ENCODE measurements around the gene CCDC12.

Gene CCDC12

GRCh38 chr3:46986782-46987310, 10.3 kb upstream of the CCDC12 start:
- no peak for TF ChIP-seq CTCF (IDR thresholded peaks at IDR 0.05)
- peaks cover 41% of the 10 kb centered on the region for H3K4me1 Mint-ChIP-seq
- no peak for DNase-seq
- no peak overlapping the region for H3K4me3 Mint-ChIP-seq
- peaks cover 4% of the 10 kb centered on the region for H3K27me3 Mint-ChIP-seq (ENCODE audit: low read depth, poor library complexity)
- H3K9me3 Mint-ChIP-seq: no peaks in the 10 kb centered on the region
- H3K36me3 Mint-ChIP-seq (ENCODE audit: low read depth): no peaks in the 10 kb centered on the region
- H3K27ac Mint-ChIP-seq: no peak overlapping the region

- TF ChIP-seq CTCF (IDR thresholded peaks at IDR 0.05): no peak
- Mint-ChIP-seq H3K9me3 (no peaks in the 10 kb centered on the region), H3K4me1 (peaks cover 46% of the 10 kb centered on the region)
These were observed 9.6 kb upstream of the CCDC12 start for GRCh38 chr3:46986055-46986730.

GRCh38 chr3:46985588-46985987, 9.0 kb upstream of the CCDC12 start:
- no peaks in the 10 kb centered on the region for H3K36me3 Mint-ChIP-seq (ENCODE audit: low read depth)
- no peak overlapping the region for H3K27ac Mint-ChIP-seq
- peaks cover 46% of the 10 kb centered on the region for H3K4me1 Mint-ChIP-seq
- DNase-seq: no peak
- TF ChIP-seq CTCF (IDR thresholded peaks at IDR 0.05): no peak
- peaks cover 11% of the 10 kb centered on the region for H3K27me3 Mint-ChIP-seq (ENCODE audit: low read depth, poor library complexity)
- H3K9me3 Mint-ChIP-seq: no peaks in the 10 kb centered on the region
- no peak overlapping the region for H3K4me3 Mint-ChIP-seq

More at GRCh38 chr3:46986055-46986730, 9.6 kb upstream of the CCDC12 start:
- Mint-ChIP-seq H3K27ac (no peak overlapping the region), H3K27me3 (ENCODE audit: low read depth, poor library complexity) (peaks cover 10% of the 10 kb centered on the region), H3K36me3 (ENCODE audit: low read depth) (no peaks in the 10 kb centered on the region), H3K4me3 (no peak overlapping the region)
- DNase-seq: no peak

GRCh38 chr3:46984591-46985459, 8.3 kb upstream of the CCDC12 start:
- Mint-ChIP-seq H3K9me3 (no peaks in the 10 kb centered on the region), H3K27ac (peak overlapping the region; percentile 28), H3K4me3 (no peak overlapping the region), H3K36me3 (ENCODE audit: low read depth) (no peaks in the 10 kb centered on the region), H3K4me1 (peaks cover 46% of the 10 kb centered on the region), H3K27me3 (ENCODE audit: low read depth, poor library complexity) (peaks cover 18% of the 10 kb centered on the region)
- no peak for DNase-seq
- no peak for TF ChIP-seq CTCF (IDR thresholded peaks at IDR 0.05)

GRCh38 chr3:46982546-46982945, 6.0 kb upstream of the CCDC12 start:
- H3K4me1 Mint-ChIP-seq: peaks cover 56% of the 10 kb centered on the region
- DNase-seq: no peak
- TF ChIP-seq CTCF (IDR thresholded peaks at IDR 0.05): no peak
- H3K9me3 Mint-ChIP-seq: no peaks in the 10 kb centered on the region
- peak overlapping the region; percentile 30 for H3K4me3 Mint-ChIP-seq
- no peak overlapping the region for H3K27ac Mint-ChIP-seq
- no peaks in the 10 kb centered on the region for H3K36me3 Mint-ChIP-seq (ENCODE audit: low read depth)
- peaks cover 26% of the 10 kb centered on the region for H3K27me3 Mint-ChIP-seq (ENCODE audit: low read depth, poor library complexity)

Data from nephron progenitor cell (in vitro differentiated cells).